RWPE1 (cell line): ENCODE data around the gene ARHGAP20.

Source experiments
- CTCF ChIA-PET: fragments of 350-600 bp; sonication (Branson Sonifier 250); formaldehyde crosslinking; extraction: SDS; loops from one replicate; lab custom pipeline; 2021; lab: Yijun Ruan, JAX
- POLR2A ChIA-PET: fragments of 400-600 bp; formaldehyde crosslinking; extraction: SDS; loops from one replicate; lab custom pipeline; 2020; ENCODE audit warnings: antibody characterized with exemption; ENCODE audit not compliant: low non-redundant PET; lab: Yijun Ruan, JAX
- DNase-seq: peaks from one replicate; pipeline ENCODE4 v3.0.0; 2012; ENCODE audit warnings: low spot score
- H3K27ac ChIP-seq: fragments of 450-650 bp; 2 replicates; pipeline ENCODE4 v1.5.1; 2017
- TF ChIP-seq, protein P1 (sequence below): fragments of 450-650 bp; conservative IDR thresholded peaks from 2 replicates; pipeline ENCODE4 v1.5.1; 2017; ENCODE audit warnings: low read depth, mild to moderate bottlenecking

ARHGAP20 gene

DNA sequence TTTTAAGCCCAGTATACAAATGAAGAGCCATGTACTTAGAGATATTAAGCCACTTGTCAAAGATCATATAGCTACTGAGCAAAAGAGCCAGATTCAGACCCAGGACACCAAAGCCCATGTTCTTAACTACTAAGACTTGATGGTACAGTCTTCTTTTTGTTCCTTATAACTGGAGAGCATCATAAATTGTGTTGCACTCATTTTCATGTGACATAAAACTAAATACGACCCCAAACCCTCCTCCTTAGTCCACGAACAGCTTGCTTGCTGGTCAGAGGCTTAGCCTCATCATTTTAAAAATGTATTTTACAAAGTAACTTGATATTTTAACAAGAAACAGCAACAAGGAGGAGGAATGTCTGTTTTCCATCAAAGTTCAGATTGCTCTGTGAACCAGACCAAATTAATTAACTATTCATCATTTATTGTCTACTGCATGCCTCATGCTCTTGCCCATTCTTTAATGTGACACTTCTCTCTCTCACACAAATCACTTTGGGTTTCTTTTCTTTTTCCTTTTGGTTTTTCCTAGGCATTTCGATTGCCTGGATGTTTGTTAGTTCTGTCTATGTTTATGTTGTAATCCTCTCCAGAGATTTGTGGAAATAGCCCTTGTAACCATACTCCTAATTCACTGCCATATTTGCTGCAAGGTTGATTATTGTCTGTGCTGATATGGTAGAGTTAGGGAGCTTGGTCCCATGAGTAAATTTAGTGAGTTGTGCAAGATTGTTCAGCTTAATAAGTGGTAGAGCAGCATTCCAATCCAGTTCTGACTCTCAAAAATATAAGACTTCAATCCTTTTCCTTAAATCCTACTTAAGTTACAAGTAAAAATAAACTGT is 8.4 kb upstream of the ARHGAP20 start:
- CTCF ChIA-PET = no interaction called here
- TF ChIP-seq, protein P1, sequence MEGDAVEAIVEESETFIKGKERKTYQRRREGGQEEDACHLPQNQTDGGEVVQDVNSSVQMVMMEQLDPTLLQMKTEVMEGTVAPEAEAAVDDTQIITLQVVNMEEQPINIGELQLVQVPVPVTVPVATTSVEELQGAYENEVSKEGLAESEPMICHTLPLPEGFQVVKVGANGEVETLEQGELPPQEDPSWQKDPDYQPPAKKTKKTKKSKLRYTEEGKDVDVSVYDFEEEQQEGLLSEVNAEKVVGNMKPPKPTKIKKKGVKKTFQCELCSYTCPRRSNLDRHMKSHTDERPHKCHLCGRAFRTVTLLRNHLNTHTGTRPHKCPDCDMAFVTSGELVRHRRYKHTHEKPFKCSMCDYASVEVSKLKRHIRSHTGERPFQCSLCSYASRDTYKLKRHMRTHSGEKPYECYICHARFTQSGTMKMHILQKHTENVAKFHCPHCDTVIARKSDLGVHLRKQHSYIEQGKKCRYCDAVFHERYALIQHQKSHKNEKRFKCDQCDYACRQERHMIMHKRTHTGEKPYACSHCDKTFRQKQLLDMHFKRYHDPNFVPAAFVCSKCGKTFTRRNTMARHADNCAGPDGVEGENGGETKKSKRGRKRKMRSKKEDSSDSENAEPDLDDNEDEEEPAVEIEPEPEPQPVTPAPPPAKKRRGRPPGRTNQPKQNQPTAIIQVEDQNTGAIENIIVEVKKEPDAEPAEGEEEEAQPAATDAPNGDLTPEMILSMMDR = no peak
- no peak for DNase-seq
- no peak overlapping the region for H3K27ac ChIP-seq
- POLR2A ChIA-PET = no interaction called here

DNA sequence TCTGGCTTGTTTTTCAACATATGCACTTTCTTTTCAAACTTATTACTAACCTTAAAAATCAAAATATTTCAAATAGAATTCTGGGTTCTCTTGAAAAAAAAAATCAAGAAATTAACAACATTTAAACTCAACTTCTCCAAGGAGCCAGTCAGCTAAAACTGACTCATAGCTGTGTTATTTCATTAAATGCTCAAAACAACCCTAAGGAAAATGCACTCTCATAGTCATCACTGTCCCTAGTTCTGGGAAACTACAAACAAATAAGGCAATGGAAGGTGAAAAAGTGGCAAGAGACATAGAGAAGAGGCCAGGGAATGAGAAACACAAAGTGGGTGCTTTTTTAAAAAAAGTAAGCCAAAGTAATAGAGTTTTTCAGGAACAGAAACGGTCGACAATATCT is 4.1 kb upstream of the ARHGAP20 start:
- no peak for DNase-seq
- H3K27ac ChIP-seq = no peak overlapping the region
- ChIA-PET CTCF (interaction anchor here (0.6 kb wide), 1 partner anchor 9 kb away, joined by 3 read pairs; no protein-coding TSS in a partner anchor), POLR2A (no interaction called here)
- TF ChIP-seq, protein P1 = no peak

DNA sequence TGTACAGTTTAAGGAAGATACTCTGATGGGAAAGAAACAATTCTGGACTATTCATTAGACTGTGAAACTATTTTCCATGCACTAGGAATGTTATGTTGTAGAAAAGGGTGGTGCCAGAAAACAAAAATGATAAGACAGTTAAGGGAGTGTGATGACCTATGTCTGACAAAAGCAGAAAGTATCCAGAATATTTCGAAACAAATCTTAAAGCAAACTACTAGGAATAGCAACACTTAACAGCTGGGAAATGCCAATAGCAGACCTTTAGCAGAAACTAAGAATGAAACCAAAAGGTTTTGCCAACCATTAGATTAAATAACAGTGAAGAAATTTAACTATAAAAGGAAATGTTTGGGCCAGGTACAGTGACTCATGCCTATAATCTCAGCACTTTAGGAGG is 3.3 kb upstream of the ARHGAP20 start:
- ChIA-PET CTCF (no interaction called here), POLR2A (no interaction called here)
- no peak for DNase-seq
- H3K27ac ChIP-seq = no peak overlapping the region
- TF ChIP-seq, protein P1 = no peak

DNA sequence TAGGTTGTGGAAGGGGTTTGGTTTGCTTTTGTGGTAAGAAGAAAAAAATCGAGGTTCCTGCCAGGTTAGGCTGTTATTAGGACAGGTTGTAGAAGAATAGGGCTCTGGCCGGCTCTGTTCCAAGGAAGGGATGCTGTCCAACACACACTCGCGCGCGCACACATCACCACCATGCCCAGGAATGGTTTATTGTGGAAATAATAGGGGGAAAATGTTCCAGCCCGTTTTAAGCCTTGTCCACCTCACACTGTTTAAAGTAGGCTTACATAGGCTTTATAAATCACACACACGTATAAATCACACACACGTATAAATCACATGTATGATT is 1.2 kb upstream of the ARHGAP20 start:
- TF ChIP-seq, protein P1 = no peak
- ChIA-PET POLR2A (no interaction called here), CTCF (no interaction called here)
- H3K27ac ChIP-seq = no peak overlapping the region
- no peak for DNase-seq

DNA sequence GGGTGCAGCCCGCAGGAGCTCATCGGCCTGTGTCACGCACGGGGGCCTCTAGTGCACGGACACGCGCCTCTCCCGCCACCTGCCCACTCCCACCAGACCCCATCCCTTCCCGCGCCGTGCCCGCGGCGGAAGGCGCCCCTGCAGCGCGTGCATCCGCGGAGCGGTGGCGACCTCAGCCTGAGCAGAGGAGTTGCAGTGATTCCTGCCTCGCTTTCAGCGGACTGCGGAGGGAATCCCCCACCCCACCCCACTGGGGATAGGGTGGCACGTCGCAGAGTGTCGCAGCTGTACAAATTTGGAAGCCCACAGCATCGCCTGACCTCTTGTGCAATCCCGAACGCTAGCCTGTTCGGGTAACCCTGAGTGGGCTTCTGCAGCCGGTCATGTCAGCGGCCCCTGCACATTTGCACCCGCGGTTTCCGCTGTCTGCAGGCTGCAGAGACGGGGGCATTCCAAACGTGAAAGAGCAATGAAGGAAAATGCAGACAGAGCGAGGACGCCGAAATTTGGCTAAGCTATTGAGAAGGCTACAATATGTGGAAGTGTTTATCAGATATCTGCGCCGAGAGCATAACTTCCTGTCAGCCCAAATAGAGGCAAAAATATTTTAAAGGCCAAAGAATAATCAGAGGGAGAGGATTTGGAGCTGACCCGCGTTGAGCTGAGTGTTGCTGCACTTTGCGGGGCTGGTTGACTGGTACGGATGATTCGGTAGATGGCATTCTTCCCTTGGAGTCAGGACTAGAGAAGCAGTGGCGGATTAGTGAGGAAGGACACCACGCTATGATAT is 617 bp upstream of the ARHGAP20 start:
- ChIA-PET CTCF (interaction anchor here (0.6 kb wide), 1 partner anchor 462 kb away, joined by 3 read pairs; no protein-coding TSS in a partner anchor), POLR2A (no interaction called here)
- no peak overlapping the region for H3K27ac ChIP-seq
- TF ChIP-seq, protein P1 = no peak
- no peak for DNase-seq

DNA sequence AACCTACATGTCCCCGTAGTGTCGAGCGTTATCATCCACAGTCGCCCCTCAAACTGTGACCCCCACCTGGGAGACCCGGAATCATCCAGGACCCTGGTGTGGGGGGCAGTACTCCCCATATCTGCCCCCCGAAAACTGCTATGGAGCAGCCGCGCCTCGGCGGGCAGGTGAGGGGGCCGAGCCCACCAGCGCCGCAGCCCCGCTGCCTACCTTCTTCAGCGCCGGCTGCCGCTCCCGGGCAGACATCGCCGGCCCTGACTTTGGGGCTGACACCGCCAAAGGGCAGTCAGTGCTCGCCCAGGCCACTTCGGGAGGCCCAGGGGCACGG is 825 bp downstream of the ARHGAP20 start:
- no peak for DNase-seq
- no peak overlapping the region for H3K27ac ChIP-seq
- TF ChIP-seq, protein P1 = no peak
- ChIA-PET CTCF (interaction anchor here (0.7 to 0.8 kb wide), 2 partner anchors 250 to 735 kb away, joined by 3 read pairs; no protein-coding TSS in a partner anchor), POLR2A (no interaction called here)
